WTC11 (cell line): ENCODE measurements around the gene ANKRD62. TPM values are rescaled to one million over a fixed set of nuclear protein-coding genes. Genes with fewer than 3 reads are reported as not detected.

ENCODE experiments used
- ATAC-seq: fragments of 200-7000 bp; cut with Tn5 transposase; 2 replicates; pipeline ENCODE4 v1.10.0; 2021; ENCODE audit warnings: mild to moderate bottlenecking, moderate library complexity
- CTCF ChIA-PET: fragments of 300-600 bp; sonication (Branson Sonifier 250); formaldehyde crosslinking; loops from one replicate; lab custom pipeline; 2021; ENCODE audit warnings: antibody characterized with exemption; lab: Charles Lee
- POLR2A ChIA-PET: fragments of 350-600 bp; sonication (Branson Sonifier 250); formaldehyde crosslinking; loops from one replicate; lab custom pipeline; 2021; ENCODE audit warnings: antibody characterized with exemption; lab: Charles Lee
- DNase-seq: peaks from one replicate; pipeline ENCODE4 v3.0.0; 2021; ENCODE audit warnings: low spot score
- H3K27ac Mint-ChIP-seq: 2 replicates; pipeline ENCODE4 v1.8.0; 2021; ENCODE audit warnings: mixed read lengths
- H3K27me3 Mint-ChIP-seq: 2 replicates; pipeline ENCODE4 v1.8.0; 2021; ENCODE audit warnings: low read depth, mild to moderate bottlenecking, moderate library complexity, mixed read lengths
- H3K36me3 Mint-ChIP-seq: 2 replicates; pipeline ENCODE4 v1.8.0; 2021; ENCODE audit warnings: mixed read lengths
- H3K4me1 Mint-ChIP-seq: 2 replicates; pipeline ENCODE4 v1.8.0; 2022; ENCODE audit warnings: mixed read lengths
- H3K4me3 Mint-ChIP-seq: 2 replicates; pipeline ENCODE4 v1.8.0; 2021; ENCODE audit warnings: mild to moderate bottlenecking, moderate library complexity, mixed read lengths
- H3K9me3 Mint-ChIP-seq: 2 replicates; pipeline ENCODE4 v1.8.0; 2021; ENCODE audit warnings: mixed read lengths
- CREM ChIP-seq: sonication (generic); formaldehyde crosslinking; IDR thresholded peaks from 2 replicates; pipeline ENCODE4 v1.8.1; 2022; ENCODE audit warnings: mild to moderate bottlenecking, missing genetic modification reagents, moderate library complexity
- CTCF ChIP-seq: fragments of 200-600 bp; IDR thresholded peaks from 2 replicates; pipeline ENCODE4 v1.8.0; 2022; ENCODE audit warnings: antibody characterized with exemption
- JAZF1 ChIP-seq: fragments of 250-450 bp; sonication (Bioruptor Pico); IDR thresholded peaks from 2 replicates; pipeline ENCODE4 v1.9.0; 2021; ENCODE audit warnings: moderate library complexity, mild to moderate bottlenecking, inconsistent platforms
- MXD4 ChIP-seq: fragments of 250-450 bp; sonication (Bioruptor Pico); IDR thresholded peaks from 2 replicates; pipeline ENCODE4 v1.8.0; 2021; ENCODE audit warnings: mild to moderate bottlenecking, moderate library complexity, borderline replicate concordance
- NFATC4 ChIP-seq: fragments of 250-450 bp; sonication (Bioruptor Pico); IDR thresholded peaks from 2 replicates; pipeline ENCODE4 v1.9.0; 2021; ENCODE audit warnings: mild to moderate bottlenecking
- NR1H2 ChIP-seq: sonication (generic); formaldehyde crosslinking; IDR thresholded peaks from 2 replicates; pipeline ENCODE4 v1.9.0; 2021; ENCODE audit warnings: mild to moderate bottlenecking, moderate library complexity, missing genetic modification reagents
- RELA ChIP-seq: sonication (generic); formaldehyde crosslinking; IDR thresholded peaks from 2 replicates; pipeline ENCODE4 v1.8.1; 2022; ENCODE audit warnings: missing genetic modification reagents, mild to moderate bottlenecking, borderline replicate concordance
- RORB ChIP-seq: fragments of 250-450 bp; sonication (Bioruptor Pico); IDR thresholded peaks from 2 replicates; pipeline ENCODE4 v1.9.0; 2021; ENCODE audit warnings: mild to moderate bottlenecking
- TEAD4 ChIP-seq: sonication (generic); formaldehyde crosslinking; IDR thresholded peaks from 2 replicates; pipeline ENCODE4 v1.8.0; 2022; ENCODE audit warnings: mild to moderate bottlenecking, missing genetic modification reagents
- ZBTB43 ChIP-seq: sonication (generic); formaldehyde crosslinking; IDR thresholded peaks from 2 replicates; pipeline ENCODE4 v1.8.1; 2023; ENCODE audit warnings: mild to moderate bottlenecking, missing genetic modification reagents
- ZNF121 ChIP-seq: sonication (generic); formaldehyde crosslinking; IDR thresholded peaks from 2 replicates; pipeline ENCODE4 v1.8.0; 2023; ENCODE audit warnings: missing genetic modification reagents
- ZNF416 ChIP-seq: fragments of 250-450 bp; sonication (Bioruptor Pico); IDR thresholded peaks from 2 replicates; pipeline ENCODE4 v1.9.0; 2021; ENCODE audit warnings: mild to moderate bottlenecking, inconsistent platforms
- ZNF532 ChIP-seq: fragments of 250-450 bp; sonication (Bioruptor Pico); IDR thresholded peaks from 2 replicates; pipeline ENCODE4 v1.9.0; 2021; ENCODE audit warnings: mild to moderate bottlenecking, borderline replicate concordance
- ZSCAN18 ChIP-seq: fragments of 250-450 bp; sonication (Bioruptor Pico); IDR thresholded peaks from 2 replicates; pipeline ENCODE4 v2.1.2; 2022; ENCODE audit warnings: mild to moderate bottlenecking, moderate library complexity
- total RNA-seq: library from RNA; stranded (reverse); gene quantifications from 3 replicates; pipeline ENCODE4 v1.2.3, GENCODE V29; 2021
- TF ChIP-seq, protein P1 (sequence below): fragments of 250-450 bp; sonication (Bioruptor Pico); conservative IDR thresholded peaks from 2 replicates; pipeline ENCODE4 v1.9.0; 2021; ENCODE audit warnings: mild to moderate bottlenecking
- TF ChIP-seq, protein P2 (sequence below): sonication (generic); formaldehyde crosslinking; conservative IDR thresholded peaks from 2 replicates; pipeline ENCODE4 v1.8.1; 2023; ENCODE audit warnings: mild to moderate bottlenecking, low read depth, missing genetic modification reagents, moderate library complexity
- TF ChIP-seq, protein P3 (sequence below): sonication (generic); formaldehyde crosslinking; IDR thresholded peaks from 2 replicates; pipeline ENCODE4 v1.8.1; 2022; ENCODE audit warnings: missing genetic modification reagents, borderline replicate concordance

Gene ANKRD62
- total RNA-seq, 1 experiment from 2014 or later: not detected

DNA sequence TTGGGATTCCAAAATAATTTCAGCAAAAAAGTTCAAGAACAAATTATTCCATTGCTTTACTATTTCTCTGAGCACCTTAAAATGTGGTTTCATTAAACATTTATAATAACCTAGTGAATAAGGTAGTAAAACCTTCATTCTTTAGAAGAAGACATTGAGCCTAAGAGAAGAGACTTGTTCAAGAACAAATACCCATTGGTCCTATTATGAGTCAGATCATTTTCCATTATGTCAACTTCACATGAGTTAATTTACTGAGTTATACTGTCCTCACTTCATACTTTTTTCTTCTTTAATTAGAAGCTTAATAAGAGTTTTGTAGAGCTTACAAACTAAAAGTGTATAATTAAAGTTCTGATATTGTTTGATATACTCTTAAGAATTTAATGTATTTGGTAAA, 5.5 kb downstream of the ANKRD62 start (continued):
- TF ChIP-seq ZNF416 (no peak), CREM (no peak), ZBTB43 (no peak), NFATC4 (CRISPR knock-in tag) (no peak), RELA (CRISPR knock-in tag) (no peak)
- TF ChIP-seq, all 79 proteins: peak for 0

DNA sequence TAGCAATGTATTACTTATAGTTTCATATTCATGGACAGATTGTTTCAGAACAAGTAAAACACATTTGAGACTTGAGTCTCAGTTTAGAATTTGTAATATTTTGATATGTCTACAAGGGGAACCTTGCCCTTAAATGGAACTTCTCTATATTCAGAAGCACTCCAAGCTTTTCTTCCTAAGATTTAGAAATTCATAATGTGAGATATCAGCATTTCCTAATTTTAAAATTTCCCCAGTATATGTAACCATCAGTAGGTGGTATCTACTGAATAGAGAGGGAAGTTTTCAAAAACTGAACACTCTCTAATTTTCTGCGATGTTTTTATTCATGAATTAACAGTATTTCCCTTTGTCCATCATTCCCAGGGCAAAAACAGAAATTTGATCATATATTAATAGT, 7.6 kb downstream of the ANKRD62 start:
- H3K4me1 Mint-ChIP-seq: no peaks in the 10 kb centered on the region
- no peak overlapping the region for H3K4me3 Mint-ChIP-seq
- H3K27me3 Mint-ChIP-seq: no peaks in the 10 kb centered on the region
- no peaks in the 10 kb centered on the region for H3K9me3 Mint-ChIP-seq
- no peak overlapping the region for H3K27ac Mint-ChIP-seq
- POLR2A ChIA-PET: no interaction called here
- TF ChIP-seq, protein P1, sequence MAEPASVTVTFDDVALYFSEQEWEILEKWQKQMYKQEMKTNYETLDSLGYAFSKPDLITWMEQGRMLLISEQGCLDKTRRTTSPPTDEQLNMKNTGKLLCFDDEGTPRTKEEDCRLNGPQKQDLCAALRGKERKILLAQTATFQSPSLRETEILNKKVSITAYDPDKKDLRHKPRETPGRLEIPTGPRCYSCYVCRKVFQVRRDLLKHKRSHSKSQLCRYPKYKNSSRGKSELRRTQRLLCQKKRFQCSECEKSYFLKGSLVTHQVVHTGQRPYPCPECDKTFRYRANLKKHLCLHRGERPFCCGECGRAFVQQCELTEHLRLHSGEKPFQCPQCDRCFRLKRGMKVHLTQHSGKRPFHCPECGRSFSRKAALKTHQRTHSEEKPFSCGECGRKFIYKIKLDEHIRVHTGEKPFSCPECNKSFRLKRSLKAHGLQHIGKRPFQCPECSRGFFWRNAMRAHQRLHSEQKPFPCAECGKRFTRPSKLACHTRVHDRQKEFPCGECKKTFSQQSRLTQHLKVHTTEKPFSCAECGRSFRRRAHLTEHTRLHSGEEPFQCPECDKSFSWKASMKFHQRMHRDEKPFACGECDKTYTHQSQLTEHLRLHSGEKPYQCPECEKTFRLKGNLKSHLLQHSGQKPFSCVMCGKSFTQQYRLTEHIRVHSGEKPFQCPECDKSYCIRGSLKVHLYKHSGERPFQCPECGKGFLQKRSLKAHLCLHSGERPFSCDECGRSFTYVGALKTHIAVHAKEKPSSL: no peak
- TF ChIP-seq, protein P2, sequence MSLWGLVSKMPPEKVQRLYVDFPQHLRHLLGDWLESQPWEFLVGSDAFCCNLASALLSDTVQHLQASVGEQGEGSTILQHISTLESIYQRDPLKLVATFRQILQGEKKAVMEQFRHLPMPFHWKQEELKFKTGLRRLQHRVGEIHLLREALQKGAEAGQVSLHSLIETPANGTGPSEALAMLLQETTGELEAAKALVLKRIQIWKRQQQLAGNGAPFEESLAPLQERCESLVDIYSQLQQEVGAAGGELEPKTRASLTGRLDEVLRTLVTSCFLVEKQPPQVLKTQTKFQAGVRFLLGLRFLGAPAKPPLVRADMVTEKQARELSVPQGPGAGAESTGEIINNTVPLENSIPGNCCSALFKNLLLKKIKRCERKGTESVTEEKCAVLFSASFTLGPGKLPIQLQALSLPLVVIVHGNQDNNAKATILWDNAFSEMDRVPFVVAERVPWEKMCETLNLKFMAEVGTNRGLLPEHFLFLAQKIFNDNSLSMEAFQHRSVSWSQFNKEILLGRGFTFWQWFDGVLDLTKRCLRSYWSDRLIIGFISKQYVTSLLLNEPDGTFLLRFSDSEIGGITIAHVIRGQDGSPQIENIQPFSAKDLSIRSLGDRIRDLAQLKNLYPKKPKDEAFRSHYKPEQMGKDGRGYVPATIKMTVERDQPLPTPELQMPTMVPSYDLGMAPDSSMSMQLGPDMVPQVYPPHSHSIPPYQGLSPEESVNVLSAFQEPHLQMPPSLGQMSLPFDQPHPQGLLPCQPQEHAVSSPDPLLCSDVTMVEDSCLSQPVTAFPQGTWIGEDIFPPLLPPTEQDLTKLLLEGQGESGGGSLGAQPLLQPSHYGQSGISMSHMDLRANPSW (CRISPR knock-in tag): no peak
- no peak for TF ChIP-seq MXD4
- H3K36me3 Mint-ChIP-seq: no peaks in the 10 kb centered on the region
- CTCF ChIA-PET: interaction anchor here (0.6 kb wide), 1 partner anchor 146 kb away, joined by 4 read pairs; no protein-coding TSS in a partner anchor
- ATAC-seq (no peak), DNase-seq (no peak)

DNA sequence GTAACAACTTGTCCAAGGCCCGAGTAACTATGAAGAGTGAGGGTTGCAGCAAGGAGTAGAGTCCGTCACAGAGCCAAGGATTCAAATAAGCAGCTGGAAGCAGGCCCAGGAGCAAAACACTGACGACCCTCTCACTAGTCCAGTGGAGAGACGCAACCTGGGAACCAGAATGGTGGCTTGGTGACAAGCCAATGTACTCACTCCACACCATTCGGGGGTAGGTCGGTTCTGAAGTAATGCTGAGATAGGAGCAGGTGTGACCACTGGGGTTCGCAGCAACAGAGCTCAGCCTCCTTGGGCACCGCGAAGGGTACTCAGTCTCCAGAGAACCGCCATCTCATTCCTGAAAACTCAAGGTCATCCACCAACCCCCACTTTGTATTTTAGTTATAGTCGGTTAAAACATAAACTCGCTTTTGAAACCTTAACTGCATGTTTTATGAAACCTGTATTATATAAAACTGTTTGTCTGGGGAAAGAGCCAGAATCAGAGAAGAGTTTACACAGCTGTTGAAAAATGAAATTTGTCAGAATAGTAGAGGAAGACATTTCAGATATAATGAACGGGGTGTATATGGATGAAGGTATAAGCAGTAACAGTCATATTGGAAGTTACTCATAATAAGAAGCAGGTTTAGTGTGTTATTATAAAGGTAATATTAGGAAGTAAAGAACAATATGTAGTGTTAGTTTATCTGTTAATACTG, 8.6 kb downstream of the ANKRD62 start:
- no peaks in the 10 kb centered on the region; the same call in 1 of the 2 replicates for H3K27me3 Mint-ChIP-seq
- no peaks in the 10 kb centered on the region for H3K36me3 Mint-ChIP-seq
- H3K4me1 Mint-ChIP-seq: no peaks in the 10 kb centered on the region
- no peak overlapping the region for H3K27ac Mint-ChIP-seq
- no peaks in the 10 kb centered on the region for H3K9me3 Mint-ChIP-seq
- H3K4me3 Mint-ChIP-seq: no peak overlapping the region
- ChIA-PET CTCF (interaction anchor here (0.6 kb wide), 1 partner anchor 145 kb away, joined by 4 read pairs; no protein-coding TSS in a partner anchor), POLR2A (interaction anchor here (0.6 kb wide), 1 partner anchor 166 kb away, joined by 3 read pairs; no protein-coding TSS in a partner anchor)
- ATAC-seq: no peak
- DNase-seq: no peak
- TF ChIP-seq TEAD4 (CRISPR knock-in tag) (no peak), ZSCAN18 (no peak), CREM (no peak), NR1H2 (no peak), CTCF (no peak), ZNF532 (CRISPR knock-in tag) (no peak), ZNF416 (no peak), JAZF1 (no peak), ZNF121 (no peak), RORB (CRISPR knock-in tag) (no peak)
- TF ChIP-seq, protein P3, sequence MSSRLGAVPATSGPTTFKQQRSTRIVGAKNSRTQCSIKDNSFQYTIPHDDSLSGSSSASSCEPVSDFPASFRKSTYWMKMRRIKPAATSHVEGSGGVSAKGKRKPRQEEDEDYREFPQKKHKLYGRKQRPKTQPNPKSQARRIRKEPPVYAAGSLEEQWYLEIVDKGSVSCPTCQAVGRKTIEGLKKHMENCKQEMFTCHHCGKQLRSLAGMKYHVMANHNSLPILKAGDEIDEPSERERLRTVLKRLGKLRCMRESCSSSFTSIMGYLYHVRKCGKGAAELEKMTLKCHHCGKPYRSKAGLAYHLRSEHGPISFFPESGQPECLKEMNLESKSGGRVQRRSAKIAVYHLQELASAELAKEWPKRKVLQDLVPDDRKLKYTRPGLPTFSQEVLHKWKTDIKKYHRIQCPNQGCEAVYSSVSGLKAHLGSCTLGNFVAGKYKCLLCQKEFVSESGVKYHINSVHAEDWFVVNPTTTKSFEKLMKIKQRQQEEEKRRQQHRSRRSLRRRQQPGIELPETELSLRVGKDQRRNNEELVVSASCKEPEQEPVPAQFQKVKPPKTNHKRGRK: no peak
